ENCODE data around the gene NR1I3.
A peak's percentile ranks its signal among the peaks of the same experiment; 100 is the strongest.
"Not testable (repeated sequence)": the region's sequence is repeated elsewhere in the genome, so short reads cannot be mapped to it uniquely, and the experiment has no call there.

NR1I3 gene

GRCh38 chr1:161238039-161238473, at the start of gene NR1I3:
TSS of gene NR1I3 (minus strand) at chr1:161238203. CDS start at chr1:161236565, 1,638 bp downstream.
- H3K4me3 ChIP-seq (ENCODE audit: low read depth, low read length): no peak within 1 kb of the TSS
- DNase-seq (ENCODE audit: low read depth): no peak

DNA sequence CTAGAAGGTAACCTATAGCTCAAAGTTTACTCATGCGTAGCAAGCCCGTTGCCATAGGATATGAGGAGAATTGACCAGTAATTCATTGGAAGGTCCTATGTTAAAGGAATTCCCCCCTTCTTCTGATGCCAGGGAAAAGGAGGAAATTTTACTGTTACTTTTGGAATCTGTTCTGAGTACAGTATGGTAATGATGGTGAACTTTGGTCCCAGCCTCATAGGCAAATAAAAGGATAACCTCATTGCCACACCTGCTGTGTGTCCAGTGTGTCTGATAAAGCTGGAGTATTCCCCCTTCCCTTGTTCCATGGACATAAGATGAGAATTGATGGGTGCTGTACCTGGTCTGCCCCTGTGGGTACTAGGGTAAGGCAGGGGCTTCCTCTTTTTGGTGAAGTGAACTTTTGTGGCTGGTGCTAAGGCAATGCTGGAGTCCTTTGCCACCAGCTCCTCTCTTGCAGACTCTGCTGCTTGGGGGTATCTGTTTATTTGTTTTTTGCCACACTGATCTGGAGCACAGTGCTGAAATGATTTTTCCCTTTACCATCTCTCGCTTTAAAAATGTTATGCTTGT, 49.6 kb upstream of the NR1I3 start:
- DNase-seq (ENCODE audit: low read depth): no peak
- no peak overlapping the region for H3K4me3 ChIP-seq (ENCODE audit: low read depth, low read length)

DNA sequence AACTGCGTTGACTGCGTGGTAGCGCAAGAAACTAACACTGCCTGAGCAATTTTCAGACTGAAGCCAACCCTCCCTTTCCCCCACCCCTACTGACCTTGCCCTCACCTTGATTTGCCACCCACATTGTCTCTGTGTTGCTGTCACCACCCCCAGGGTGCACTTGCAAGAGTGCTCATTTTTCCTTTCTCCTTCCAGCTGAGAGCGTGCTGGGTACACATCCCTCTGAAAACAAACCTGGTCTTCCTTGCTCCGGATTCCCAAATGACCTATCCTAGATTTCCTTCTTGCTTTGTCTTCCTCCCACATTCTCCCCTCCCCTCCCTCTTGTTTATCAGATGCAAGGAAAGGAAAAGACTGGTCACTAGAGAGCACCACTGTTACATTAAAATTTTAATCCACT, 47.5 kb upstream of the NR1I3 start:
- no peak overlapping the region for H3K4me3 ChIP-seq (ENCODE audit: low read depth, low read length)
- no peak for DNase-seq (ENCODE audit: low read depth)

- DNase-seq (ENCODE audit: low read depth): no peak
- no peak overlapping the region for H3K4me3 ChIP-seq (ENCODE audit: low read depth, low read length)
Measured at GRCh38 chr1:161285113-161285512, 47.1 kb upstream of the NR1I3 start.

DNA sequence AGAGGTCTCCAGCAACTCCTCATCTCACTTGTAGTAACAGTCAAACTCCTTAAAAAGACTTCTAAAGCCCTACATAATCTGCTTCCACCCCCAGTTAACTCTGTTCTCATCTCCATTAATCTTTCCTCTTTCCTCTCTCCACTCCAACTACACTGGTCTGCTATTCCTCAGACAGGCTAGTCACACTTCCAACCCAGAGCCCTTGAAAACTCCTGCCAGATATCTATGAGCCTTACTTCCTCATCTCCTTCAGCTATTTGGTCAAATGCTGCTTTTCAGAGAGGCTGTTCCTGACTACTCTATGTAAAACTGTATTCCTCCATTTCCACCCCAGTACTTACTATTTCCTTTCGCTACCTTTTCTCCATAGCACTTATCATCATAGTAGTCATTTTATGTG, 45.0 kb upstream of the NR1I3 start:
- no peak overlapping the region for H3K4me3 ChIP-seq (ENCODE audit: low read depth, low read length)
- no peak for DNase-seq (ENCODE audit: low read depth)

- no peak for DNase-seq (ENCODE audit: low read depth)
Measured at GRCh38 chr1:161274874-161275273, 36.9 kb upstream of the NR1I3 start.

GRCh38 chr1:161273402-161273801, 35.4 kb upstream of the NR1I3 start:
- no peak overlapping the region for H3K4me3 ChIP-seq (ENCODE audit: low read depth, low read length)
- DNase-seq (ENCODE audit: low read depth): no peak

More at GRCh38 chr1:161274874-161275273, 36.9 kb upstream of the NR1I3 start:
- H3K4me3 ChIP-seq (ENCODE audit: low read depth, low read length): no peak overlapping the region

- H3K4me3 ChIP-seq (ENCODE audit: low read depth, low read length): no peak overlapping the region
- DNase-seq (ENCODE audit: low read depth): no peak
Measured at GRCh38 chr1:161267321-161267720, 29.3 kb upstream of the NR1I3 start.

- DNase-seq (ENCODE audit: low read depth): no peak
- H3K4me3 ChIP-seq (ENCODE audit: low read depth, low read length): no peak overlapping the region
Measured at GRCh38 chr1:161266836-161267235, 28.8 kb upstream of the NR1I3 start.

DNA sequence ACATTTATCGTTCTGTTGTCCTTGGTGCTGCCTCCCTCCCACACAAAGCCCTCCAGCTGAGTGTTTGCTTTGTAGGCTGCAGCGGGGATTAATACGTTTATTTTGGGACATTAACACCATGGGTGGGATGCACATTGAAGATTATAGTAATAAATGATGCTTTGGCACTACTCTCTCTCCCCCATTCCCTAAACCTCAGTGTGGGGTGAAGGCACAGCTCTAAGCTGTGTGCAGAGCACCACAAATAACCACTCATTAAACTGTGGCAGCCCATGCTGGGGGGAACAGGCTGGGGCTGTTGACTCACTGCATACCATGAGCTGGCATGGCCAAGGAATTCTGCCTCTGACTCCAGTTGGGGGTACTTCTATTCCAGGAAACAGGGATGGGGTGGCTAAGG, 28.2 kb upstream of the NR1I3 start:
- no peak overlapping the region for H3K4me3 ChIP-seq (ENCODE audit: low read depth, low read length)
- no peak for DNase-seq (ENCODE audit: low read depth)

DNA sequence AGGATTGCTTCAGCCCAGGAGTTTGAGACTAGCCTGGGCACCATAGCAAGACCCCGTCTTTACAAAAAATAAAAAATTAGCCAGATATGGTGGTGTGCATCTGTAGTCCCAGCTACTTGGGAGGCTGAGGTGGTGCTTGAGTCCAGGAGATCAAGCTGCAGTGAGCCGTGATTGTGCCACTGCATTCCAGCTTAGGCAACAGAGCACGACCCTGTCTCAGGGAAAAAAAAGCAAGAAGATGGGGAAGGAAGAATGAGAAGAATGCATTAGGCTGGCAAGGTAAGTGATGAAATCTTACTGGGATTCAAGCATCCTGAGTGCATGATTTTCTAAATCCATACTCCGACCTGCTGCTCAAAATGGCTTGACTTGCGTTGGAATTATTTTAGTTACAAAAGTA, 27.3 kb upstream of the NR1I3 start:
- H3K4me3 ChIP-seq (ENCODE audit: low read depth, low read length): no peak overlapping the region
- no peak for DNase-seq (ENCODE audit: low read depth)

- no peak for DNase-seq (ENCODE audit: low read depth)
- H3K4me3 ChIP-seq (ENCODE audit: low read depth, low read length): no peak overlapping the region
Measured at GRCh38 chr1:161261261-161262235, 23.5 kb upstream of the NR1I3 start.

GRCh38 chr1:161260376-161261260, 22.6 kb upstream of the NR1I3 start:
- DNase-seq (ENCODE audit: low read depth): no peak
- no peak overlapping the region for H3K4me3 ChIP-seq (ENCODE audit: low read depth, low read length)

DNA sequence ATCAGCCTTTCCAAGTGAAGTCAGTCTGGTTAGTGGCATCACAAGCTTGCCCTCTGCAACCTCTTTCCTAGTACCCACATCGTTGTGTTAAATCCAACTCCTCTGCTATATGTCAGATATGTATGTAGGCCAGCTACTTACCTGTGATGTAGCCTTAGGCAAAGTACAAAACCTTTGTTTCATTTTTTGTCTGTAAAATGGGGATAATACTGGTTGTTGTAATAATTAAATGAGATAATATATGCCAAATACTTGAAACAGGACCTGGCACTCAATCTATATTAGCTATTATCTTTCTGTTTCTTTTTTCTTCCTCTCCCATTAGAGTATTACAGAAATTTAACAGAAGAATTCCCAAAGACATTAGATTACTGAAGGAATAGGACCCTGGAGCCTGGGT, 21.8 kb upstream of the NR1I3 start:
- no peak overlapping the region for H3K4me3 ChIP-seq (ENCODE audit: low read depth, low read length)
- no peak for DNase-seq (ENCODE audit: low read depth)

GRCh38 chr1:161259345-161259702, 21.3 kb upstream of the NR1I3 start:
- no peak overlapping the region for H3K4me3 ChIP-seq (ENCODE audit: low read depth, low read length)
- DNase-seq (ENCODE audit: low read depth): no peak

GRCh38 chr1:161258439-161259344, 20.7 kb upstream of the NR1I3 start, which contains the start of gene PCP4L1:
TSS of gene PCP4L1 (plus strand) at chr1:161258745. CDS start at chr1:161258975, 230 bp downstream.
- peak; percentile 4 for DNase-seq (ENCODE audit: low read depth)
- H3K4me3 ChIP-seq (ENCODE audit: low read depth, low read length): peak within 1 kb of the TSS; percentile 45

GRCh38 chr1:161257109-161257508, 19.1 kb upstream of the NR1I3 start:
- not testable (repeated sequence) for DNase-seq (ENCODE audit: low read depth); H3K4me3 ChIP-seq (ENCODE audit: low read depth, low read length)

- DNase-seq (ENCODE audit: low read depth); H3K4me3 ChIP-seq (ENCODE audit: low read depth, low read length): not testable (repeated sequence)
Measured at GRCh38 chr1:161255955-161256520, 18.0 kb upstream of the NR1I3 start.
